Putamen (tissue), 1 donor: ENCODE measurements around the gene HSP90AA1.
"Not testable (repeated sequence)": the region's sequence is repeated elsewhere in the genome, so short reads cannot be mapped to it uniquely, and the experiment has no call there.

Experiments used
- DNase-seq: peaks from one replicate; pipeline ENCODE4 v3.0.0-alpha.2; 2016; ENCODE audit warnings: low spot score

The HSP90AA1 gene

GRCh38 chr14:102094101-102094500, 7.3 kb upstream of the HSP90AA1 start:
- DNase-seq, result no peak

- DNase-seq, result no peak
Measured at GRCh38 chr14:102092806-102093205, 6.0 kb upstream of the HSP90AA1 start.

GRCh38 chr14:102090713-102091112, 3.9 kb upstream of the HSP90AA1 start:
- DNase-seq, result no peak

GRCh38 chr14:102089621-102090343, 2.9 kb upstream of the HSP90AA1 start:
- DNase-seq, result no peak

GRCh38 chr14:102088012-102088792, 1.4 kb upstream of the HSP90AA1 start:
- no peak for DNase-seq

- DNase-seq, result no peak
Measured at GRCh38 chr14:102087762-102088011, 843 bp upstream of the HSP90AA1 start.

- DNase-seq, result no peak
Measured at GRCh38 chr14:102086709-102086971, 204 bp downstream of the HSP90AA1 start.

- DNase-seq, result peak; percentile 49
Measured at GRCh38 chr14:102085948-102086708, 716 bp downstream of the HSP90AA1 start.

GRCh38 chr14:102085488-102085887, 1.4 kb downstream of the HSP90AA1 start:
- no peak for DNase-seq

- no peak for DNase-seq
Measured at GRCh38 chr14:102084931-102085330, 1.9 kb downstream of the HSP90AA1 start.

GRCh38 chr14:102084522-102084921, 2.3 kb downstream of the HSP90AA1 start:
- DNase-seq, result not testable (repeated sequence)

GRCh38 chr14:102081231-102082080, 5.4 kb downstream of the HSP90AA1 start:
- no peak for DNase-seq

- DNase-seq, result no peak
Measured at GRCh38 chr14:102080183-102081080, 6.4 kb downstream of the HSP90AA1 start.

GRCh38 chr14:102079700-102079979, 7.2 kb downstream of the HSP90AA1 start:
- no peak for DNase-seq

- DNase-seq, result no peak
Measured at GRCh38 chr14:102078831-102079699, 7.8 kb downstream of the HSP90AA1 start.

- DNase-seq, result not testable (repeated sequence)
Measured at GRCh38 chr14:102078361-102078791, 8.5 kb downstream of the HSP90AA1 start.

- no peak for DNase-seq
Measured at GRCh38 chr14:102077382-102077709, 9.5 kb downstream of the HSP90AA1 start.

GRCh38 chr14:102075155-102075554, 11.7 kb downstream of the HSP90AA1 start:
- DNase-seq, result no peak

- DNase-seq, result no peak
Measured at GRCh38 chr14:102074415-102074964, 12.4 kb downstream of the HSP90AA1 start.

GRCh38 chr14:102071283-102071998, 15.4 kb downstream of the HSP90AA1 start:
- DNase-seq, result peak; percentile 81
